Esophagus muscularis mucosa (tissue), 3 donors: ENCODE results near the gene ZNF219.
A peak's percentile ranks its signal among the peaks of the same experiment; 100 is the strongest.

Source experiments
- POLR2A ChIP-seq: fragments of 450-650 bp; IDR thresholded peaks from one replicate; pipeline ENCODE4 v1.6.1; 2017; ENCODE audit warnings: antibody characterized with exemption, moderate library complexity, mild to moderate bottlenecking, low read depth
- POLR2AphosphoS5 ChIP-seq, 2 donors: sonication (generic); formaldehyde crosslinking; IDR thresholded peaks; one replicate each; pipeline ENCODE4 v1.6.1; 2017; ENCODE audit warnings: antibody characterized with exemption in 2 of 2
- TF ChIP-seq, protein P1 (sequence below), 3 experiments: fragments of 200-600 bp in 2 of 3; fragments of 450-650 bp in 1 of 3; sonication (generic) in 2 of 3; IDR thresholded peaks; one replicate each; pipeline ENCODE4 v1.5.1; 2017 to 2019; ENCODE audit warnings: antibody characterized with exemption in 3 of 3, mild to moderate bottlenecking in 2 of 3, moderate library complexity in 1 of 3

- TF ChIP-seq POLR2A: no peak
- TF ChIP-seq, protein P1, sequence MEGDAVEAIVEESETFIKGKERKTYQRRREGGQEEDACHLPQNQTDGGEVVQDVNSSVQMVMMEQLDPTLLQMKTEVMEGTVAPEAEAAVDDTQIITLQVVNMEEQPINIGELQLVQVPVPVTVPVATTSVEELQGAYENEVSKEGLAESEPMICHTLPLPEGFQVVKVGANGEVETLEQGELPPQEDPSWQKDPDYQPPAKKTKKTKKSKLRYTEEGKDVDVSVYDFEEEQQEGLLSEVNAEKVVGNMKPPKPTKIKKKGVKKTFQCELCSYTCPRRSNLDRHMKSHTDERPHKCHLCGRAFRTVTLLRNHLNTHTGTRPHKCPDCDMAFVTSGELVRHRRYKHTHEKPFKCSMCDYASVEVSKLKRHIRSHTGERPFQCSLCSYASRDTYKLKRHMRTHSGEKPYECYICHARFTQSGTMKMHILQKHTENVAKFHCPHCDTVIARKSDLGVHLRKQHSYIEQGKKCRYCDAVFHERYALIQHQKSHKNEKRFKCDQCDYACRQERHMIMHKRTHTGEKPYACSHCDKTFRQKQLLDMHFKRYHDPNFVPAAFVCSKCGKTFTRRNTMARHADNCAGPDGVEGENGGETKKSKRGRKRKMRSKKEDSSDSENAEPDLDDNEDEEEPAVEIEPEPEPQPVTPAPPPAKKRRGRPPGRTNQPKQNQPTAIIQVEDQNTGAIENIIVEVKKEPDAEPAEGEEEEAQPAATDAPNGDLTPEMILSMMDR (IDR thresholded peaks at IDR 0.05): peak; percentile 48 to 64 (median 57)
- TF ChIP-seq POLR2AphosphoS5 (IDR thresholded peaks at IDR 0.05): no peak
These were observed 37.6 kb upstream of the ZNF219 start for GRCh38 chr14:21136024-21136423.
